ENCODE measurements around the gene PCDHGB1.
"Not testable (repeated sequence)": the region's sequence is repeated elsewhere in the genome, so short reads cannot be mapped to it uniquely, and the experiment has no call there.

Gene PCDHGB1

GRCh38 chr5:141384471-141385267 lies 34.8 kb downstream of the PCDHGB1 start:
- DNase-seq: no peak

GRCh38 chr5:141387557-141388311 lies 37.8 kb downstream of the PCDHGB1 start, which contains the start of gene PCDHGB4:
Gene PCDHGB4 (plus strand): TSS chr5:141387698. CDS start chr5:141387885, 187 bp downstream.
- not testable (repeated sequence) for DNase-seq

GRCh38 chr5:141388661-141389060 lies 38.8 kb downstream of the PCDHGB1 start:
- no peak for DNase-seq

- DNase-seq: no peak
Measured at GRCh38 chr5:141389153-141390042, 39.5 kb downstream of the PCDHGB1 start.

- DNase-seq: no peak
Measured at GRCh38 chr5:141392429-141393198, 42.7 kb downstream of the PCDHGB1 start, which contains the start of gene PCDHGA8. Gene PCDHGA8 (plus strand): TSS chr5:141392633. CDS start chr5:141392814, 181 bp downstream.

GRCh38 chr5:141393267-141393666 lies 43.4 kb downstream of the PCDHGB1 start:
- no peak for DNase-seq

- DNase-seq: not testable (repeated sequence)
Measured at GRCh38 chr5:141394401-141395187, 44.7 kb downstream of the PCDHGB1 start.

GRCh38 chr5:141397756-141398551 lies 48.1 kb downstream of the PCDHGB1 start, which contains the start of gene PCDHGB5:
Gene PCDHGB5 (plus strand): TSS chr5:141397947. CDS start chr5:141398128, 181 bp downstream.
- DNase-seq: not testable (repeated sequence)

- no peak for DNase-seq
Measured at GRCh38 chr5:141398608-141399007, 48.7 kb downstream of the PCDHGB1 start.

- no peak for DNase-seq
Measured at GRCh38 chr5:141399555-141400258, 49.8 kb downstream of the PCDHGB1 start.
